ENCODE measurements around the gene ZNF580.

ZNF580 gene

DNA sequence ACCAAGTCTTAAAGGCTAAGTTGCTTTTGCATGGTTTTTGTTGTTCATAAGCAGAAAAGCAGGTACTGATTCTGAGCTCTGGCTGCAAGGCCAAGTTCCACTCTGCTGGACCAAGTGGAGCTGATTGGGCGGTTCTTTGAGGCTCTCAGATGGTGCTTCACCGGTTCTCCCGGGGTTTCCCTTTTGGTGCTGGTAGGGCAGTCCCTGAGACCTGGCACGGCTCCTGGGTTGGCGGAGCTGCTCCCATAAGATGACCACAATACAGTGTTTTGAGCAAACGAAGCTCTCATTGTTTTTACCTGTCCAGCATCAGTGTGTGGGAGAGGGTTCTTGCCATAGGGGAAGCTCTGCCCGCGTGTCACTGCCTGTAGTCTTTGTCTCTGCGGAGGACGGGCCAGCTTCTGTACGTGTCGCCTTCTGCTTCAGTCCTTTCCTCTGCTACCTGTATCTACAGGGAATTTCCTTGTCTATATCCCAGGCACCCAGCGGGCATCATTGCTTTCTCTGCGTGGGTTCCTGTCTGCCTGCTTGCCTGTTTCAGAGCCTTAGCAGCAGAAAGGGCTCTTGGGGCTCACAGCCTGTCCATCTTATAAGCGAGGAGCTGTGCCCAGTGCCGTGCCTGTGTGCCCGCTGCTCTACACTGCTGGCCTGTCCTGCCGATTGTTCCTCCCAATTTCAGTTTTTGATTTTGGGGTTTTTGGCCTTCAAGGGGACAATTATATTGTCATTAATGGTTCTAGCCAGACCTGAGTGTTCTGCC lies 16.4 kb downstream of the ZNF580 start:
- Histone ChIP-seq H3K27ac (peak overlapping the region; percentile 100), H3K9ac (peak overlapping the region; percentile 100), H3K4me3 (peak overlapping the region; percentile 87), H3K9me3 (no peaks in the 10 kb centered on the region), H3K36me3 (peaks cover 48% of the 10 kb centered on the region), H4K20me1 (peaks cover 68% of the 10 kb centered on the region), H3K4me2 (peak overlapping the region; percentile 99), H3K27me3 (no peaks in the 10 kb centered on the region), H3K4me1 (peaks cover 63% of the 10 kb centered on the region)
- TF ChIP-seq Cebpa-rat (IDR thresholded peaks at IDR 0.05), result no peak

GRCh38 chr19:55658846-55659459 lies 18.2 kb downstream of the ZNF580 start:
- TF ChIP-seq Cebpa-rat (IDR thresholded peaks at IDR 0.05), result no peak
- H4K20me1 ChIP-seq, result peaks cover 85% of the 10 kb centered on the region
- H3K9ac ChIP-seq, result peak overlapping the region; percentile 100
- H3K4me2 ChIP-seq, result peak overlapping the region; percentile 99
- H3K36me3 ChIP-seq, result peaks cover 55% of the 10 kb centered on the region
- no peaks in the 10 kb centered on the region for H3K27me3 ChIP-seq
- H3K4me3 ChIP-seq, result peak overlapping the region; percentile 87
- H3K4me1 ChIP-seq, result peaks cover 55% of the 10 kb centered on the region
- H3K27ac ChIP-seq, result peak overlapping the region; percentile 75
- no peaks in the 10 kb centered on the region for H3K9me3 ChIP-seq

GRCh38 chr19:55659822-55660221 lies 19.0 kb downstream of the ZNF580 start:
- TF ChIP-seq Cebpa-rat (IDR thresholded peaks at IDR 0.05), result no peak
- no peak overlapping the region for H3K4me3 ChIP-seq
- H3K9ac ChIP-seq, result peak overlapping the region; percentile 100; the same call in 1 of the 2 replicates
- H3K36me3 ChIP-seq, result peaks cover 64% of the 10 kb centered on the region
- peak overlapping the region; percentile 99 for H3K4me2 ChIP-seq
- H3K4me1 ChIP-seq, result peaks cover 55% of the 10 kb centered on the region
- H3K27me3 ChIP-seq, result no peaks in the 10 kb centered on the region
- H3K9me3 ChIP-seq, result no peaks in the 10 kb centered on the region
- H4K20me1 ChIP-seq, result peaks cover 94% of the 10 kb centered on the region
- H3K27ac ChIP-seq, result peak overlapping the region; percentile 75

GRCh38 chr19:55660404-55660803 lies 19.6 kb downstream of the ZNF580 start:
- H3K9ac ChIP-seq, result peak overlapping the region; percentile 60
- H3K4me2 ChIP-seq, result peak overlapping the region; percentile 99
- H4K20me1 ChIP-seq, result peaks cover 99% of the 10 kb centered on the region
- no peaks in the 10 kb centered on the region for H3K9me3 ChIP-seq
- H3K36me3 ChIP-seq, result peaks cover 70% of the 10 kb centered on the region
- H3K27ac ChIP-seq, result peak overlapping the region; percentile 60
- H3K27me3 ChIP-seq, result no peaks in the 10 kb centered on the region
- no peak overlapping the region for H3K4me3 ChIP-seq
- peaks cover 55% of the 10 kb centered on the region for H3K4me1 ChIP-seq
- no peak for TF ChIP-seq Cebpa-rat (IDR thresholded peaks at IDR 0.05)

- Histone ChIP-seq H3K9ac (peak overlapping the region; percentile 60), H3K27ac (peak overlapping the region; percentile 60), H3K4me3 (no peak overlapping the region), H3K4me1 (peaks cover 55% of the 10 kb centered on the region), H3K9me3 (no peaks in the 10 kb centered on the region), H4K20me1 (peaks cover 99% of the 10 kb centered on the region), H3K27me3 (no peaks in the 10 kb centered on the region), H3K36me3 (peaks cover 75% of the 10 kb centered on the region), H3K4me2 (peak overlapping the region; percentile 99)
- no peak for TF ChIP-seq Cebpa-rat (IDR thresholded peaks at IDR 0.05)
These were observed 20.2 kb downstream of the ZNF580 start for GRCh38 chr19:55660991-55661390.

DNA sequence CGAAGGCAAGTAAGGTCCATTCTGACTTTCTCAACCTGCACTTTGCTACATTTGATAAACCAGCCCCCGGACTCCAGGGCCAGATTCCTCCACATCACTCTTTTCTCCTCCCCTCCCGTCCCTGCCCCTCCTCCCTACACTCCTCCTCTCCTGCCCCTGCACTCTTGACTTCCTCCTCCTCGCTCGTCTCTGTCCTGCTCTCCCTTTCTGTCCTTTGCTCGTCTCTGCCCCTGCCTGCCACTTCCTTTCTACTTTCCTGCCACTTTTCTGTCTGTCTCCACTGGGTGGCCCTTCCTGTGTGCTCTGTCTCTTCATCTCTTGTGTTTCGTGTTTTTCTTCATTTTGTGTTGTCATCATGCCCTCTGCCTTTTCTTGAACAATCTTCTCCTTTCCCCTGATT lies 21.0 kb downstream of the ZNF580 start:
- H3K4me1 ChIP-seq, result peaks cover 50% of the 10 kb centered on the region
- H3K9ac ChIP-seq, result peak overlapping the region; percentile 60; the same call in 1 of the 2 replicates
- H3K4me2 ChIP-seq, result peak overlapping the region; percentile 99
- no peak overlapping the region for H3K4me3 ChIP-seq
- no peak for TF ChIP-seq Cebpa-rat (IDR thresholded peaks at IDR 0.05)
- H3K27ac ChIP-seq, result peak overlapping the region; percentile 60; the same call in 1 of the 2 replicates
- H3K9me3 ChIP-seq, result no peaks in the 10 kb centered on the region
- H3K36me3 ChIP-seq, result peaks cover 84% of the 10 kb centered on the region
- peaks cover 99% of the 10 kb centered on the region for H4K20me1 ChIP-seq
- no peaks in the 10 kb centered on the region for H3K27me3 ChIP-seq

GRCh38 chr19:55663846-55664536 lies 23.2 kb downstream of the ZNF580 start:
- Histone ChIP-seq H3K9ac (no peak overlapping the region), H3K4me3 (no peak overlapping the region), H3K27ac (no peak overlapping the region), H3K9me3 (no peaks in the 10 kb centered on the region), H3K27me3 (no peaks in the 10 kb centered on the region), H3K4me1 (peaks cover 29% of the 10 kb centered on the region), H3K36me3 (peaks cover 98% of the 10 kb centered on the region), H3K4me2 (no peak overlapping the region), H4K20me1 (peaks cover 99% of the 10 kb centered on the region)
- TF ChIP-seq Cebpa-rat (IDR thresholded peaks at IDR 0.05), result no peak

- Histone ChIP-seq H3K36me3 (peaks cover 99% of the 10 kb centered on the region), H3K9ac (no peak overlapping the region; the same call in 1 of the 2 replicates), H3K27ac (no peak overlapping the region), H3K27me3 (no peaks in the 10 kb centered on the region), H3K4me1 (peaks cover 19% of the 10 kb centered on the region), H4K20me1 (peaks cover 99% of the 10 kb centered on the region), H3K4me2 (no peak overlapping the region), H3K9me3 (no peaks in the 10 kb centered on the region), H3K4me3 (no peak overlapping the region)
- TF ChIP-seq Cebpa-rat (IDR thresholded peaks at IDR 0.05), result no peak
These were observed 25.7 kb downstream of the ZNF580 start for GRCh38 chr19:55666343-55667005.

- H3K4me2 ChIP-seq, result no peak overlapping the region
- H4K20me1 ChIP-seq, result peaks cover 99% of the 10 kb centered on the region
- H3K4me1 ChIP-seq, result peaks cover 20% of the 10 kb centered on the region
- H3K27ac ChIP-seq, result no peak overlapping the region
- H3K4me3 ChIP-seq, result no peak overlapping the region
- H3K9me3 ChIP-seq, result no peaks in the 10 kb centered on the region
- no peak for TF ChIP-seq Cebpa-rat (IDR thresholded peaks at IDR 0.05)
- peaks cover 98% of the 10 kb centered on the region for H3K36me3 ChIP-seq
- H3K27me3 ChIP-seq, result no peaks in the 10 kb centered on the region
- H3K9ac ChIP-seq, result no peak overlapping the region
These were observed 26.2 kb downstream of the ZNF580 start for GRCh38 chr19:55667006-55667381.
